ENCODE data around the gene ZDHHC8. TPM values are rescaled to one million over a fixed set of nuclear protein-coding genes. Genes with fewer than 3 reads are reported as not detected.

The ZDHHC8 gene
- total and polyA plus RNA-seq, 2 donors (not counting 1 experiment from before 2014, with no cell fraction given): 94.4 to 96.9 TPM

- Mint-ChIP-seq H3K27me3 (no peaks in the 10 kb centered on the region), H3K27ac (no peak overlapping the region), H3K4me3 (no peak overlapping the region), H3K4me1 (peaks cover 34% of the 10 kb centered on the region), H3K9me3 (ENCODE audit: insufficient read depth) (no peaks in the 10 kb centered on the region)
- Histone ChIP-seq H4K20me1 (ENCODE audit: control insufficient read depth, insufficient read depth, low read length, poor library complexity, severe bottlenecking) (peaks cover 26% of the 10 kb centered on the region), H3K36me3 (replicated peaks in 1 of 2; ENCODE audit: control extremely low read depth in 1 of 2, control insufficient read depth in 1 of 2, extremely low read depth in 1 of 2, insufficient read depth in 2 of 2, low read length in 1 of 2) (peaks cover 3 to 35% of the 10 kb centered on the region in 2 experiments), H2AFZ (ENCODE audit: insufficient read depth, low read depth, low read length, poor library complexity, severe bottlenecking) (no peak overlapping the region), H3K9me3 (ENCODE audit: control extremely low read depth in 1 of 3, control insufficient read depth in 2 of 3, insufficient read depth in 1 of 3, low read length in 2 of 3) (no peaks in the 10 kb centered on the region), H3K27me3 (replicated peaks in 1 of 4; ENCODE audit: control extremely low read depth in 1 of 4, control insufficient read depth in 3 of 4, insufficient read depth in 4 of 4, low read length in 3 of 4) (no peaks in the 10 kb centered on the region), H3K79me2 (ENCODE audit: control insufficient read depth, insufficient read depth, low read length) (peaks cover 57% of the 10 kb centered on the region), H3K9ac (ENCODE audit: low read length) (no peak overlapping the region), H3K4me3 (ENCODE audit: control extremely low read depth in 1 of 5, extremely low read depth in 1 of 5, insufficient read depth in 1 of 5, low read depth in 2 of 5, low read length in 4 of 5) (no peak overlapping the region), H3K27ac (ENCODE audit: low read length in 2 of 2) (no peak overlapping the region), H3K4me1 (ENCODE audit: control insufficient read depth in 2 of 2, insufficient read depth in 2 of 2, low read length in 2 of 2) (peaks cover 9 to 13% of the 10 kb centered on the region in 2 donors), H3K4me2 (replicated peaks; ENCODE audit: low read depth, low read length, poor library complexity, severe bottlenecking) (no peak overlapping the region)
- TF ChIP-seq EZH2 (IDR thresholded peaks at IDR 0.05; ENCODE audit: borderline replicate concordance, insufficient read depth, low read depth, low read length, poor library complexity, severe bottlenecking) (no peak), CTCF (IDR thresholded peaks at IDR 0.05) (peak; percentile 11)
- intact Hi-C loops (cut with micrococcal nuclease): loop anchor here (10.0 kb wide), 1 partner anchor 230 kb away; the partner anchor contains the start of genes GNB1L and RTL10
- 91% methylated on average over 23 of the region's 23 CpGs for WGBS (ENCODE audit: insufficient coverage)
- CTCF ChIA-PET: interaction anchor here (1.3 kb wide), 1 partner anchor 113 kb away, joined by 3 read pairs; no protein-coding TSS in a partner anchor
- POLR2A ChIA-PET: no interaction called here
- ATAC-seq (ENCODE audit: low read depth): no peak
- DNase-seq: no peak
These were observed 46.8 kb upstream of the ZDHHC8 start for GRCh38 chr22:20084547-20085413.

- no peak overlapping the region for H2AFZ ChIP-seq (ENCODE audit: insufficient read depth, low read depth, low read length, poor library complexity, severe bottlenecking)
- peaks cover 31% of the 10 kb centered on the region for H3K4me1 Mint-ChIP-seq
- CTCF ChIA-PET: interaction anchor here (1.3 kb wide), 1 partner anchor 114 kb away, joined by 3 read pairs; no protein-coding TSS in a partner anchor
- intact Hi-C loops (cut with micrococcal nuclease): loop anchor here (10.0 kb wide), 1 partner anchor 231 kb away; the partner anchor contains the start of genes GNB1L and RTL10
- H3K4me3 Mint-ChIP-seq: no peak overlapping the region
- H3K36me3 ChIP-seq (replicated peaks in 1 of 2; ENCODE audit: control extremely low read depth in 1 of 2, control insufficient read depth in 1 of 2, extremely low read depth in 1 of 2, insufficient read depth in 2 of 2, low read length in 1 of 2): peaks cover 3 to 42% of the 10 kb centered on the region in 2 experiments
- H3K27ac ChIP-seq (ENCODE audit: low read length in 2 of 2): no peak overlapping the region
- H3K79me2 ChIP-seq (ENCODE audit: control insufficient read depth, insufficient read depth, low read length): peaks cover 54% of the 10 kb centered on the region
- H4K20me1 ChIP-seq (ENCODE audit: control insufficient read depth, insufficient read depth, low read length, poor library complexity, severe bottlenecking): peaks cover 26% of the 10 kb centered on the region
- POLR2A ChIA-PET: no interaction called here
- ATAC-seq (ENCODE audit: low read depth) (no peak), DNase-seq (no peak)
- no peaks in the 10 kb centered on the region for H3K27me3 ChIP-seq (replicated peaks in 1 of 4; ENCODE audit: control extremely low read depth in 1 of 4, control insufficient read depth in 3 of 4, insufficient read depth in 4 of 4, low read length in 3 of 4)
- H3K4me2 ChIP-seq (replicated peaks; ENCODE audit: low read depth, low read length, poor library complexity, severe bottlenecking): no peak overlapping the region
- H3K9me3 Mint-ChIP-seq (ENCODE audit: insufficient read depth): no peaks in the 10 kb centered on the region
- no peak overlapping the region for H3K4me3 ChIP-seq (ENCODE audit: control extremely low read depth in 1 of 5, extremely low read depth in 1 of 5, insufficient read depth in 1 of 5, low read depth in 2 of 5, low read length in 4 of 5)
- WGBS (ENCODE audit: insufficient coverage): 97% methylated on average over 15 of the region's 20 CpGs
- H3K27me3 Mint-ChIP-seq: no peaks in the 10 kb centered on the region
- no peak for TF ChIP-seq EZH2 (IDR thresholded peaks at IDR 0.05; ENCODE audit: borderline replicate concordance, insufficient read depth, low read depth, low read length, poor library complexity, severe bottlenecking)
- TF ChIP-seq CTCF (IDR thresholded peaks at IDR 0.05): no peak
- no peak overlapping the region for H3K27ac Mint-ChIP-seq
- H3K9me3 ChIP-seq (ENCODE audit: control extremely low read depth in 1 of 3, control insufficient read depth in 2 of 3, insufficient read depth in 1 of 3, low read length in 2 of 3): no peaks in the 10 kb centered on the region
- H3K9ac ChIP-seq (ENCODE audit: low read length): no peak overlapping the region
- peaks cover 8 to 11% of the 10 kb centered on the region in 2 donors for H3K4me1 ChIP-seq (ENCODE audit: control insufficient read depth in 2 of 2, insufficient read depth in 2 of 2, low read length in 2 of 2)
These were observed 46.0 kb upstream of the ZDHHC8 start for GRCh38 chr22:20085651-20086050.

Data from B cell (primary cell).